Urothelium cell line (cell line): Measurements from ENCODE around the gene ELMO1.
A peak's percentile ranks its signal among the peaks of the same experiment; 100 is the strongest.

Experiments used
- DNase-seq: peaks from one replicate; pipeline ENCODE4 v3.0.0; 2011; ENCODE audit warnings: low spot score, mixed read lengths
- FAIRE-seq: peaks from 2 replicates; lab custom pipeline; 2011; peaks lifted over from hg19 to GRCh38; lab: Jason Lieb, UNC

ELMO1 gene

GRCh38 chr7:37234334-37234733 lies 214.3 kb downstream of the ELMO1 start:
- no peak for DNase-seq
- FAIRE-seq = no peak

- FAIRE-seq (no peak), DNase-seq (no peak)
Measured at GRCh38 chr7:37231613-37232012, 217.1 kb downstream of the ELMO1 start.

GRCh38 chr7:37230221-37230620 lies 218.4 kb downstream of the ELMO1 start:
- FAIRE-seq (no peak), DNase-seq (peak; percentile 43)

- no peak for FAIRE-seq
- DNase-seq = no peak
Measured at GRCh38 chr7:37229381-37229780, 219.3 kb downstream of the ELMO1 start.

- DNase-seq (no peak), FAIRE-seq (no peak)
Measured at GRCh38 chr7:37225285-37225969, 223.2 kb downstream of the ELMO1 start.

GRCh38 chr7:37224746-37225145 lies 223.9 kb downstream of the ELMO1 start:
- DNase-seq = no peak
- FAIRE-seq = peak; percentile 53

- FAIRE-seq = no peak
- DNase-seq = no peak
Measured at GRCh38 chr7:37220664-37221063, 228.0 kb downstream of the ELMO1 start.

- FAIRE-seq (no peak), DNase-seq (no peak)
Measured at GRCh38 chr7:37218956-37219355, 229.7 kb downstream of the ELMO1 start.

- FAIRE-seq (no peak), DNase-seq (no peak)
Measured at GRCh38 chr7:37216923-37217322, 231.7 kb downstream of the ELMO1 start.

- DNase-seq (no peak), FAIRE-seq (no peak)
Measured at GRCh38 chr7:37216156-37216852, 232.4 kb downstream of the ELMO1 start.

GRCh38 chr7:37215290-37215923 lies 233.3 kb downstream of the ELMO1 start:
- no peak for DNase-seq
- no peak for FAIRE-seq

GRCh38 chr7:37212556-37212955 lies 236.1 kb downstream of the ELMO1 start:
- DNase-seq (no peak), FAIRE-seq (no peak)

- no peak for FAIRE-seq
- no peak for DNase-seq
Measured at GRCh38 chr7:37212051-37212450, 236.6 kb downstream of the ELMO1 start.

- DNase-seq (no peak), FAIRE-seq (no peak)
Measured at GRCh38 chr7:37211097-37211880, 237.4 kb downstream of the ELMO1 start.

GRCh38 chr7:37209195-37209594 lies 239.5 kb downstream of the ELMO1 start:
- DNase-seq (no peak), FAIRE-seq (no peak)

- no peak for FAIRE-seq
Measured at GRCh38 chr7:37208528-37208927, 240.1 kb downstream of the ELMO1 start.

GRCh38 chr7:37206192-37206591 lies 242.5 kb downstream of the ELMO1 start:
- FAIRE-seq (no peak), DNase-seq (no peak)

More at GRCh38 chr7:37208528-37208927, 240.1 kb downstream of the ELMO1 start:
- peak; percentile 38 for DNase-seq

- FAIRE-seq = no peak
Measured at GRCh38 chr7:37205451-37205850, 243.2 kb downstream of the ELMO1 start.

GRCh38 chr7:37201876-37202198 lies 246.8 kb downstream of the ELMO1 start:
- DNase-seq (no peak), FAIRE-seq (no peak)

More at GRCh38 chr7:37205451-37205850, 243.2 kb downstream of the ELMO1 start:
- no peak for DNase-seq

GRCh38 chr7:37201003-37201875 lies 247.4 kb downstream of the ELMO1 start:
- FAIRE-seq (no peak), DNase-seq (peak; percentile 85)
